Activated T-helper 9 cell treated with anti-CD3 and anti-CD28 coated beads, Interleukin-2, amount 50 U/mL, for 16 hours (primary cell): Measurements from ENCODE around the gene TSSC4.
A peak's percentile ranks its signal among the peaks of the same experiment; 100 is the strongest.
"Not testable (repeated sequence)": the region's sequence is repeated elsewhere in the genome, so short reads cannot be mapped to it uniquely, and the experiment has no call there.

Experiments
- DNase-seq: peaks from one replicate; pipeline ENCODE4 v3.0.0-alpha.2; 2020; ENCODE audit warnings: low read depth

The TSSC4 gene

DNA sequence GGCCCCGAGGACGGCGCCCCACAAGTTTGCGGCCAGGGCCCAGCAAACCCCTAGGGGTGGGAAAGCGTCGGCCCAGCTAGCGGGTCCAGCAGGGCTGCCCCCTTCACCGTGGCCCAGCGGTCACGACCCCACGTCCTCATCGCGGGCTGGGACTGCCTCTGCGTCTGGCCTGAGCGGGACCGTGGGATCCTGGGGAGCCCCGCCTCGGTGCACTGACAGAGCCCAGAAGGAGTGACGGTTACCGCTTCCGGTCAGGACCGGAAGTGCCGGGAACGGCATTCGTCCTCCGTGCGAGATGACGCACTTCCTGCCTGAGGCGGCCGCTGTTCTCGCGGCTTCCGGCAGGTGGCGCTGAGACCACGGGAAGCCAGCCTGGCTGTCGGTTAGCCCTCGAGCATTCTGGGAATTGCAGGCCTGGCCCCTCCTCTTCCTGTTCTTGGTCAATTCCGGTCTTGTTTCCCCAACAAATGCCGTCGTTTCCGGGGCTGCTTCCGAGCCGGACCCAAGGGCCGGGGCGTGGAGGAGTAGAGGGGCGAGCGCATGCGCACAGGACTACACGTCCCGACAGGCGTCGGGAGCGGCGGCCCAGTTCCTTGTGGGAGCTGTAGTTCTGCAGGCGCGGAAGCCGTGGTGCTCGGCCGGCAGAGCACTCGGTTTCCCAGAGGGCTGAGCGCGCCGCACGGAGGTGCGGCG is at the start of gene TSSC4:
TSS of gene TSSC4 (plus strand) at position 682 of the 693 bp plus-strand sequence. CDS start 1,884 bp downstream, outside the sequence.
- peak; percentile 98 for DNase-seq

DNA sequence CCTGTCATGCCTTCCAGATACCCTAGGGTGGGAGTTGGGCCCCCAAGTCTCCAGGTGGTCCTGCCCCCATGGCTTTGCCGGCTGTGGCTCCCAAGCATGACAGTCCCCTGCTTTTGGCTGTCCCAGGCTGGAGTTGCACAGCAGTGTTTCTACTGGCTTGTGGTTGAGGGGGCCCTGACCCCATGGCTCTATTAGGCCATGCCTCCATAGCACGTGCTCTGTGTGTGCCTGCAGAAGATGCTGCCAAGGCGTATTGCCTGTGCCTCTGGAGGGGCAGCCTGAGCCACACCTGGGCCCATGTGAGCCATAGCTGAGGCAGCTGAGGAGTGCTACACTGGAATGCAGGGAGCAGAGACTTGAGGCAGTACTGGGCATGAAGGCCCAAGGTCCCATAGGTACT is 48.8 kb upstream of the TSSC4 start:
- DNase-seq = no peak

DNA sequence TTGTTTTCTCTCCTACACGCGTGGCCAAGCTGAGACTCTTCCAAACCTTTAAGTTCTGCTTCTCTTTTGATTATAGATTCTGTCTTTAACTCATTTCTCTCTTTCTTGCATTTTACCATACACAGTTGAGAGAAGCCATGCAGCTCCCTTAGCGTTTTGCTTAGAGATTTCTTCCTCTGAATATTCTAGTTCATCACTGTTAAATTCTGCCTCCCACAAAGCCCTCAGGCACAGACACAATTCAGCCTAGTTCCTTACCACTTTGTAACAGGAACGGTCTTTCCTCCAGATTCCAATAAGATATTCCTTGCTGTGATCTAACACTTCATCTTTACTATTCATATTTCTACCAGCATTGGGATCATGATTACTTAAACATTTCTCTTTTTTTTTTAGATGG is 48.1 kb upstream of the TSSC4 start:
- no peak for DNase-seq

GRCh38 chr11:2355000-2355644 is 45.4 kb upstream of the TSSC4 start:
- no peak for DNase-seq

GRCh38 chr11:2357246-2357645 is 43.3 kb upstream of the TSSC4 start:
- DNase-seq = no peak

- not testable (repeated sequence) for DNase-seq
These were observed 42.9 kb upstream of the TSSC4 start for GRCh38 chr11:2357651-2358050.

GRCh38 chr11:2358754-2359442 is 41.7 kb upstream of the TSSC4 start:
- no peak for DNase-seq

- no peak for DNase-seq
These were observed 41.0 kb upstream of the TSSC4 start for GRCh38 chr11:2359557-2359956.

DNA sequence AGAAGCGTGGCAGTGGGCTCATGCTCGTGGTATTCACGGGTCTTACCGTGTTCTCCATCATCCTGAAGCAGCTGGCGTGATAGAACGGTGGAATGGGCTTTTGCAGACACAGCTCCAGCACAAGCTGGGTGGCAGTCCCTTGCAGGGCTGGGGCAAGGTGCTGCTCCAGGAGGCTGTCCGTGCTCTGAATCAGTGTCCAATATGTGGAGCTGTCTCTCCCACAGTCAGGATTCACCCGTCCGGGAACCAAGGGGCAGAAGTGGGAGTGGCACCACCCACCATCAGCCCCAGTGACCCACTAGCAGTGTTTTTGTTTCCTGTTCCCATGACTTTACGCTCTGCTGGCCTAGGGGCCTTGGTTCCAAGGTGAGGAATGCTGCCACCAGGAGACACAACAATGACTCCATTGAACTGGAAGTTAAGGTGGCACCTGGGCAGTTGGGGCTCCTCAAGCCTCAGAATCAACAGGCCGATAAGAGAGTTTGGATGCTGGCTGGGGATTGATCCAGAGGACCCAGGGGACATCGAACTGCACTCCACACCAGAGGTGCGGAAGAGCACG is 40.4 kb upstream of the TSSC4 start:
- DNase-seq = no peak

GRCh38 chr11:2361565-2361964 is 39.0 kb upstream of the TSSC4 start:
- DNase-seq = no peak

GRCh38 chr11:2362414-2362813 is 38.1 kb upstream of the TSSC4 start:
- DNase-seq = no peak

DNA sequence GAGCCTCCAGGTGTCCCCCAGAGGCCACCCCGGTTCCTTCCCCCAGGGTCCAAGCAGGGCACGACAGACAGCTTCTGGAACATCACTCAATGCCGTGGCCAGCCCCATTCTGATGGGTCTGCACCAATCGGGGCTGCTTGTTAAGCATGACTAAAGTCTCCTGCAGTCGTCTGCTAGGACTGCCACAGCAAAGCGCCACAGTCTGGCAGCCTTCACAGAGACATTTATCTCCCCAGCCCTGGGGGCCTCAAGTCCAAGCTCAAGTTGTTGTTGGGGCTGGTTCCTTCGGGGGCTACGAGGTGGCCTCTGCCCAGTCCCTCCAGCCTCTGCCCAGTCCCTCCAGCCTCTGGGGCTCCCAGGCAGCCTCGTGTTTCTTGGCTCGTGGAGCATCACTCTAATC is 37.4 kb upstream of the TSSC4 start:
- no peak for DNase-seq

- no peak for DNase-seq
These were observed 36.8 kb upstream of the TSSC4 start for GRCh38 chr11:2363577-2364370.

GRCh38 chr11:2364386-2364785 is 36.2 kb upstream of the TSSC4 start:
- not testable (repeated sequence) for DNase-seq

DNA sequence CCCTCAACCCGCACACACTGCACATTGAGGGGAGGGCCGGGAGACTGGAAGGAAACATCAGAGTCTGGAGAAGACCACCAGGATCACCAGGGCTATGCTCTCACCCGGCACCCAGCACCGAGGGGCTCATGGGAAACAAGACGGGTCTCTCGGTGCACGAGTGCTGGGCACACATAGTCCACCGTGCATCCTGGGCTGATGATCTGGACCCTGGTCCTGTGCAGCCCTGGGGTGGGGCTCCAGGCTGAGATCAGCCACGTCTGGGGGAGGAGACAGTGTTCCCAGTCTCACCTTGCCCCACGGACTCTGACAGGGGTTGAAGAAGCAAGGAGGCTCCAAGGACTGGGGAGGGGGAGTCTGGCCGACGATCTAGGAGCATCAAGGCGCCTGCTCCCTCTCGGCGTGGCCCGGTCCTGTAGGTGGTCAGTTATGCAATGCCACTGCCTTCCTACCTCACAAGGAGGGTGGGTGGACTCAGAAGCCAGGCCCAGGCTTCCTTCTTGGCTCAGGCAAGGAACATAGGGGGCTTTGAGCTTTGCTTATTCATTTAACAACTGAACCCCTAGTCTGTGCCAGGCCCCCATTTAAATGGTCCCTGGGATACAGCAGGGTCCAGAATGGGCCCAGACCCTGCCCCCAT is 34.9 kb upstream of the TSSC4 start:
- DNase-seq = no peak

DNA sequence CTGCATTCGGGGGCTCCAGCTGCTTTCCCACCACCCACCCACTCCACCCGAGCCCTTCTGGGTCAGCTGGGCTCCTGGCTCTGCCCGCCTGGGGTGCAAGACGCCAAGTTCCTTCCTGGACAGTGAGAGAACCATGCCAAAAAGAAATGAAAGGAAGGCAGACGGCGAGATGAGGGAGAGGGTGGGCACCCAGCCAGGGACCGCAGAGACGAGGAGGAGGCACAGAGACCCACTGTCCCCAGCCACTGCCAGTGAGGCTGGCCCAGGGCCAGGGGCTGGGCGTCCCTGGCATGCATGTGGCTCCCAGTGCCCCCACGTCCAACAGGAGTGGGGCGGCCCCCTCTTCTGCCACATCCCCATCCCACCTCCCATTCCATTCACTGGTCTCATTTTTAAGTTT is 34.3 kb upstream of the TSSC4 start:
- DNase-seq = no peak

DNA sequence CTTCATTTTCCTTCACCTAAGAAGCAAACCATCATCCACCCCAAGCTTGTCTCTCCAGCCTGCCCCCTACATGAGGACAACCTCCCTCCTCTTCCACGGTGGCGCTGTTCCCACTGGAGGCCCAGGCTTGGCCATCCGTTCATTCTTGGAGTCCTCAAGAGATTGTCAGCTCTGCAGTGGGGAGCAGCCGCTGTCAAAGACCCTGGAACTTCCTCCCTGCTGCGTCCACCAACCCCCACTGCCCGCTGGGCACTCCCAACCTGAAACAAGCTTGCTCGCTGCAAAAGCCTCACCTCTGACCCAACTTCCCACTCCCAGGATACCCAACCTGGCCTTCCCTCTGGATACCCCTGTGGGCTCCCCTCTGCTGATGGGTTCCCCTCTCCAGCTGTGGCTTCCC is 33.8 kb upstream of the TSSC4 start:
- no peak for DNase-seq

GRCh38 chr11:2367266-2368160 is 33.0 kb upstream of the TSSC4 start:
- no peak for DNase-seq

- no peak for DNase-seq
These were observed 32.2 kb upstream of the TSSC4 start for GRCh38 chr11:2368178-2368850.

GRCh38 chr11:2368851-2369180 is 31.7 kb upstream of the TSSC4 start:
- no peak for DNase-seq
